ENCODE results near the gene PLCE1.

The PLCE1 gene

GRCh38 chr10:94012834-94013233 lies 19.1 kb downstream of the PLCE1 start:
- in situ Hi-C loops (cut with MboI; ENCODE audit: low pct_unique_long_range_greater_than_20kb, low sequenced_read_pairs, unreplicated experiment): no loop called here
- no peak for TF ChIP-seq CTCF (IDR thresholded peaks at IDR 0.05; ENCODE audit: extremely low read depth, insufficient read depth, missing control alignments)
- DNase-seq (ENCODE audit: low spot score): no peak

GRCh38 chr10:94013331-94013760 lies 19.6 kb downstream of the PLCE1 start:
- in situ Hi-C loops (cut with MboI; ENCODE audit: low pct_unique_long_range_greater_than_20kb, low sequenced_read_pairs, unreplicated experiment): no loop called here
- no peak for DNase-seq (ENCODE audit: low spot score)
- TF ChIP-seq CTCF (IDR thresholded peaks at IDR 0.05; ENCODE audit: extremely low read depth, insufficient read depth, missing control alignments): no peak

GRCh38 chr10:94014304-94014703 lies 20.6 kb downstream of the PLCE1 start:
- no peak for DNase-seq (ENCODE audit: low spot score)
- TF ChIP-seq CTCF (IDR thresholded peaks at IDR 0.05; ENCODE audit: extremely low read depth, insufficient read depth, missing control alignments): no peak
- in situ Hi-C loops (cut with MboI; ENCODE audit: low pct_unique_long_range_greater_than_20kb, low sequenced_read_pairs, unreplicated experiment): no loop called here

- in situ Hi-C loops (cut with MboI; ENCODE audit: low pct_unique_long_range_greater_than_20kb, low sequenced_read_pairs, unreplicated experiment): no loop called here
- no peak for TF ChIP-seq CTCF (IDR thresholded peaks at IDR 0.05; ENCODE audit: extremely low read depth, insufficient read depth, missing control alignments)
- no peak for DNase-seq (ENCODE audit: low spot score)
These were observed 23.3 kb downstream of the PLCE1 start for GRCh38 chr10:94016727-94017714.

GRCh38 chr10:94018107-94018506 lies 24.4 kb downstream of the PLCE1 start:
- in situ Hi-C loops (cut with MboI; ENCODE audit: low pct_unique_long_range_greater_than_20kb, low sequenced_read_pairs, unreplicated experiment): no loop called here
- DNase-seq (ENCODE audit: low spot score): no peak
- no peak for TF ChIP-seq CTCF (IDR thresholded peaks at IDR 0.05; ENCODE audit: extremely low read depth, insufficient read depth, missing control alignments)

GRCh38 chr10:94023906-94024305 lies 30.2 kb downstream of the PLCE1 start:
- TF ChIP-seq CTCF (IDR thresholded peaks at IDR 0.05; ENCODE audit: extremely low read depth, insufficient read depth, missing control alignments): no peak
- in situ Hi-C loops (cut with MboI; ENCODE audit: low pct_unique_long_range_greater_than_20kb, low sequenced_read_pairs, unreplicated experiment): no loop called here
- DNase-seq (ENCODE audit: low spot score): no peak
